ENCODE results near the gene NEURL1B.

NEURL1B gene

DNA sequence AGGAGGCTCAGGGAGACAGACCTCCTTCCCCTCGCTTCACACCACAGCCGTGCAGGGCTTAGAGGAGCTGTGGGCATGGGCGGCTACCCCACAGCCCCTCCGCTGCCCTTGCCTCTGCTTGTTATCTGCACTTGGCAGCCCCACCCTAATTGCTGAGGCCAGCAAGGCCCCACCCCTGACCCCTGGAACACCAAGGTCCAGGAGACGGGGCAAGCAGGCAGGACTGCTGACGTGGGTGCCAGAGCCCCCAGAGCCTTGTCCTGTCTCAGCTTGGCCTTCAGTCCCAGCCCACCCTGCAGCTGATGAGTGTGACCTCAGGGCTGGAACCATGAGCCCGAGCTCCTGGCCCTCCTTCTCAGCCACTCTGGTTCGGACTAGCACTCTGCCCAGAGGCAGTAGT, 29.1 kb upstream of the NEURL1B start:
- no peak for DNase-seq

DNA sequence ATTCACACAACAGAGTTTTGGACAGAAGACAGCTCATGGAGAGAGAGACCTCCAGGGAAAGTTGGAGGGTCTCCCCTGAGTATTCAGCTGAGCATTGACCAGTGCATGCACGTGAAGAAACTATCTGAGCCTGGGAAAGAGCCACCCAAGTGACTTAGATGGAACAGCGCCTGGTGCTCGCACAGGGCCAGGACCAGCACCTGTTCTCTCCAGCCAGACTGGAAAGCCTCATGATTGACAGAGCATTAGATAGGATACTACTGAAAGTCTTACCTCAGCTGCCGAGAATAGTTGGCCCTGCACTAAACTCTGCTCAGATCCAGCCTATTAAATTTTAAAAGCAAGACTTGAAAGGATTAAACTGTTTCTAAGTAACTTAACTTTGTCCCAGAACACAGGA, 28.3 kb upstream of the NEURL1B start:
- DNase-seq = no peak

DNA sequence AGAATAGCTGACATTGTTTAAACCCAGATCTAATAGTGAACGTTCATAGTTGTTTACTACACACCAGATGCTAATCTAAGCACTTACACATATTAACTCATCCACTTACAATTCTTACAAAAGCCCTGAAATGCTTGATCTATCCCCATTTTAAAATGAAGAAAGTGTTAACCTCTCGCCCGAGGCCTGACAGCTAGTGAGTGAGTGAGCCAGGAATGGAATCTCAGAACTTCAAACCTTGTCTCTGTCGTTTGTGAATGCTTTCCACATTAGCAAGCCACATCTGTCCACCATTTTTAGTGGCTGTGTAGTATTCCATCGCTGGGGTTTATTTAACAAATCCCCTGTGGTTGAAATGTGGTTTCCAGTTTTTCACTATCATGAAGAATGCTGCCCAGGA, 24.9 kb upstream of the NEURL1B start:
- DNase-seq = no peak

DNA sequence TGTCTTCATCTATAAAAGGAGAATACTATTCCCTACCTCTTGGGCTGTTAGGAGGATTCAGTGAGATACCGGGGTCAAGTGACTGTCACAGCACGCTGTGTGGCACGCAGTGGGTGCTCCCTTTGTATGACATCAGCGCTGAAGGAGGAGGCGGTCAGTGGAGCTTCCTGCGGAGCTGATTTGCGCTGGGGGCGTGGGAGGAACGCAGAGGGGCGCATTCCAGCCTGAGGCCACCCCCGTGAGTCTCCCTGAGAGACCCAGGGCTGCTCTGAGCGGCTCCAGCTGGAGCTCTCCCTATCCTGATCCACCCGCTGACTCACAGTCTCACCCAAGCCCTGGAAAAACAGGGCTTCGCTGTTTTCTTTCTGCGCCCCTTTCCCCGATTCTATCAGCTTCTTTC, 24.3 kb upstream of the NEURL1B start:
- no peak for DNase-seq

DNA sequence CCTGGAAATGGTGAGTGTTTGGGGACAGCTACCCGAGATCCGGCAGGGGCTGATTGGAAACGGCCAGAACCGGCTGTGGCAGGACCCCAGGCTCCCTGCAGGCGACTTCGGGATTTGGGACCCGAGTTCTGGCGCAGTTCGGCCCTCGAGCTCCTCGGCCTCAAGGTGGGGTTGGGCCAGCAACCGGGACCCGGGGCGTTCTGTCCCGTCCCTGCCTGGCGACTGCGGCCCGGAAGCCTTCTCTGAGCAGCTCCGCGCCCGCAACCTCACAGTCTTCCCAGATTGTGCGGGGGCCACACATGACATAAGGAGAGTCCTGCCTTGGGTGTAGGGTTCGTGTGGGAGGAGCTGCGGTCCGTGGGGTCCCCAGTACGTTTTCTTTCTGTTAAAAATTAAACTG, 23.2 kb upstream of the NEURL1B start:
- DNase-seq = no peak

DNA sequence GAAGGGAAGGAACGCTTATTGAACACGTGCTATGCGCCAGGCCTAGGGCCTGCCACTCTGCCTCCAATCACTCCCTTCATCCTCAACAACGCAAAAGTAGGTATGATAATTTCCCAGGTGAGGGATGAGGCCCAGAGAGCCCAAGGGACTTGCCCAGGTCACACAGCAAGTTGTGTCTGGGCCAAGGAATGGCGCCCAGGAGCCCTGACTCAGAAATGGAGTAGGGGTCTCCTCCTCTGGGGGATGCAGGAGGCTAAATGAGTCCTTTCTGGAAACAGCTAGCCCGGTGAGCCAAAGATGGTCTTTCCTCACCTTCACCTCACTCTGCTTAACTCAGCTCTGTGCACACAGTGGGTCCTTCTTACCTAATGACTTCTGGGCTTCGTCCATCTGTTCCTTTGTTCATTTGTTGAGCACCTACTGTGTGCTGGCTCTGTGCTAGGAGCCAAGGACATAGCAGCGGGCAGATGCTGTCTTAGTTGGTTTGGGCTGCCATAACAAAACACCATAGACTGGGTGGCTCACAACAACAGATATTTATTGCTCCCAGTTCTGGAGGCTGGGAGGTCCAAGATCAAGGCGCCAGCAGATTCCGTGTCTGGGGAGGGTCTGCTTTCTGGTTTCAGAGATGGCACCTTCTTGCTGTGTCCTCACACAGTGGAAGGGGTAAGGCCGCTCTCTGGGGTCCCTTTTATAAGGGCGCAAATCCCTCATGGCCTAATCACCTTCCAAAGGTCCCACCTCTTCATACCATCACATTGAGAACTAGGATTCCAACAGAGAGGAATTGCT, 22.3 kb upstream of the NEURL1B start:
- DNase-seq = no peak

DNA sequence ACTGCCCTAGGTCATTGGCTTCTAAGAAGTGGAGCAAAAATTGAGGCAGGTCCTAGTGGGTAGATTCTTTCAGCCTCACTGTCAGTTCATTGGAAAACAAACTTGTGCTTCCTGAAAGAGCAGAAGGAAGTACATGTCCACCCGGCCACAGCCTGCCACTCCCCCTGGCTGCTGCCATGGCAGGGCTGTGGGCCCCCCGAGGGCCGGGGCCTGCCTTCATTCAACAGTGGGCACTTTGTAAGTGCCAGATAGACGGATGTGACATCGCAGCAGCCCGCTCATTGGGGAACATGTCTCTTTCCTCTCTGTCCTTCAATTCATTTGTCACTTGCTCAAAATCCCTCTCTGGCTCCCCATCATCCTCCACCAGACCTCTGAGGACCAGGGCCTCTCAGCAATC, 20.6 kb upstream of the NEURL1B start:
- DNase-seq = no peak

DNA sequence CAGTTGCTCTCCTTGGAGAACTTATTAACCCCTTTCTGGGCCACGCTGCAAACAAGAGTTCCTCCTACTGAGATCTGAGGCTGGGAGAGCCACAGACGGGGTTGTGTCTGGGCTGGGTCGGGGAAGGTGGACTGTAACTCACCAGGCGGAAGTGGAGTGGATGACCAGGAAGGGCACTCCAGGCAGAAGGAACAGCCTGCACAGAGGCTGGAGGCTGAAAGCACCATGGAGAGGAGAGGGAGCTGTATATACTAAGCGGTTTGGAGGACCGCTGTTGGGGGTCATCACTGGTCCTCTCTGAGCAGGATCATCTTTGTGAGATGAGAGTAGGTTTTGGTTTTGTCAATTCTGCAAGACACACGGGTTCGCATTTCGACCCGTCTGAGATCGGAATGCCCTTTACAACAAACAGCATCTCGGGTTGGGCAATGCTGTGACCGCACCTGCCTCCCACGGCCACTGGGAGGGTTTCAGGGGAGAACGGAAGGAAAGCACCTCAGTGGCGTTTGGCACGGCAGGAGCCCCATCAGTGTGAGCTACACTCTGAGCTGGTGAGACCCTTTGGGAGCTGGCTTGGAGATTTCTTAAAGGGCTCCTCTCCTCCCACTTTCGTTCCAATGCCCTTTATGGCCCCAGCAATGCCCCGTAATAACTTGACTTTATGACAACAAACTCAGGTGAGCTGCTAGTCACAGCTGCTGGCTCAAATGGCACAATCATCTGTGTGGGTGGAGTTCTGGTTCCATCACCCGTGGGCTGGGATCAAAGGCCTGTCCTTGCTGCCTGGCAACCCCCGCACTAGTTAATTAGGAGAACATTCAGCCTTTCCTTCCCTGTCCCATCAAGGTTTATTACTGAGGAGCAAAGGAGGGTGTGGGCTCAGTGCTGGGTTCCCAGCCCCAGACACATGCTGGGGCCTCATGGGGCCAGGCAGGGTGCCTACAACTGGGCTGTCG, 18.7 kb upstream of the NEURL1B start:
- DNase-seq = no peak

DNA sequence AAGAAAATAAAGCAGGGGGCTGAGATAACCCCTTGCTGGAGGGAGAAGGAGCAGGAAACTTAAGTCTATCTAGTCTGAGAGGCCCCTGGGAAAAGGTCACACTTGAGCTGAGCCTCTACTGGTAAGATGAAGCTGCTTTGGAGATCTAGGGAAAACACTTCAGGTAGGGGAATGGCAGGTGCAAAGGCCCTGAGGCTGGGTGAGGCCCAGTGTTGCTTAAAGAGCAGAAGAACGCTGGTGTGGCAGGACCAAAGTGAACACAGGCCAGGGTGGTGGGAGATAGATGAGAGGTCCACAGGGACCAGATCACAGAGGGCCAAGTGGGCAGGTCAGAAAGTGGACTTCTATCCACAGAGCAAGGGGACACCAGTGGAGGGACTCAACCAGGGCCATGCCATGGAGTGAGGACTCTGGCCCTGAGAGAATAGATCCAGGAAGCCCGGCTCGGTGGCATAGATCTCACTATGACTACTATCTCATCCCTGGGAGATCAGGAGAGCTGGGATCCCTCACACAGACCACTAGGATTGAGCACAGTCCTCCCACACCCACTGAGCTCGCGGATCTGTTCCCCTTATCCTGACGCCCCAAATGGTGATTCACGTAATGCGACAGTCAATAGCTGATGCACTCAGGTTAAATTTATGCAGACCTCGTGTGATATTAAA, 17.6 kb upstream of the NEURL1B start:
- DNase-seq = no peak

DNA sequence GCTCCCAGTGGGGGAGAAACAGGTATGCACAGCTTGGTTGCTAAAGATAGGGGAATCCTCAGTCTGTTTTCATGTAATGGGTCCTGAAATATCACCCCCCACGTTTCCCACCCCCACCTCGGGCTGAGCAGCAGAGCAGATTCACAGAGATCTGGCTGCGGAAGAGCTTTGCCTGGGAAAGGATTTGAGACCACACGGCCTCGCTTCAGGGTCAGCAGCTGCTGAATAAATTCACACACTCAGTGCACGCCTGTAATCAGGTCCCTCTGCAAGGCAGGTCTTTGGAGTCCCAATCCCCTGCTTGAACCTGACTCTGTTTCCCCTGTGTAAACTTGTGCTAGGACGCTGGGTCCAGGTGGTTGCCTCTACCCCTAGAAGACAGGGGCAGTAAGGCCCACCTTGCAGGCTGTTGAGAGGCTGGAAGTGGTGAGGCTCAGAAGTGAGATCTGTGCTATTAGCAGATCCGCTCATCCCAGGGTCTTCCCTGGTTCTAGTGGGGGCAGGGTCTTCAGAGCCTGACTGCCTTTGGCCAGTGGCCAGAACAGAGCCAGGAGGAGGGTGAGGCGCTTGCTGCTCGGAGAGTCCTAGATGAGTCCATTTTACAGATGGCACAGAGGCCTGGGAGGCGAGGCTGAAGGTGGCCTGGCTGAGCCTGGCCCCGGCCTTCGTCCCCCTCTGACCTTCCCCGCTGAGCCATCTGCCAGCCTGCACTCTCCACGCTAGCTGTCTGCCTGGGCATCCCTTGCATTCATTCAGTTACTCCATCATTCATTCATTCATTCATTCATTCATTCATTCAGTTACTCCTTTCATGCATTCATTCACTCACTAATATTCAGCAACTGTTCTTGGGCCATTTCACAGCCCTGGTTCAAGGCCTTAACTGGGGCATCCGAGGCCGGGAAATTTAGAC, 16.7 kb upstream of the NEURL1B start:
- DNase-seq = no peak

DNA sequence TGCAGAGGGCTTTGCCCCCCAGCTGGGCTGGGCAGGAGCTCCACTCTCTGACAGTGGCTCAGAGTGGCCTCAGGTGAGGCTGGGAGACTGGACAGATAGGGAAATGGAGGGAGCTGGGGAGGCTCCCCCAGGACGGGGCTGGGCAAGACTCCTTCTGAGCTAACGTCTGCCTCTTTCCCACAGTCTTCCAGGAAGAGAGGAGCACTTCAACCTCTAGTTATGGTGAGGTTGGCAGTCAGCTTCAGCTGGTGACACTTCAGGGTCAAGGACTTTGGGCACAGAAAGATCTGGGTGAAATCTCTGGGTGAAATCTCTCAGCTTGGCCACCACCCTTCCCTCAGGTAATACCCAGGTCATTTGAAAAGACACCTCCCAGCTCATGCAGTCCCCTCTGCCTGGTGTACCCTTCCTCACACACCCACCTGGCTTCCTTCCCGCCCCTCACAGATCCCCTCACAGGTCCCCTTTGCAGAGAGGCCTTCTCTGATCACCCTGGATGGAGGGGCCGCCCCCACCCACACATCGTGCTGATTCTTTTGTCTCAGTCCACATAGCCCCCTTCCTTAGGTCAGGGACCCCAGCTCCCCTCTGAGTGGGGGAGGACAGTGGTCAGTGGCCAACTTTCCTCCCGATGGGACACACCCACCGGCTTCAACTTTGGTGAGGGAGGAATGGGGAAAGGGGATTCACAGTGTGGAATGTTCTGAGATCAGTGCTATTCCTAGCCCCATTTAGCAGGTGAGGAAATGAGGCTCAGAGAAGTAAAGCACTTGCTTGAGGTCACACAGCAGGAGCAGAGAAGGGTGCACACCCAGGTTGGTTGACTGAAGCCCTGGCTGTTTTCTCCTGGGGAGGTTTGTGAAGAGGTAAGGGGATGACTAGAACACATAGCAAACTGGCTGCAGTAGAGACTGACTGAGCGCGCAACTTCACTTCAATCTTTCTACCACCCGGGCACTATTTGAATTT, 15.8 kb upstream of the NEURL1B start:
- DNase-seq = no peak

DNA sequence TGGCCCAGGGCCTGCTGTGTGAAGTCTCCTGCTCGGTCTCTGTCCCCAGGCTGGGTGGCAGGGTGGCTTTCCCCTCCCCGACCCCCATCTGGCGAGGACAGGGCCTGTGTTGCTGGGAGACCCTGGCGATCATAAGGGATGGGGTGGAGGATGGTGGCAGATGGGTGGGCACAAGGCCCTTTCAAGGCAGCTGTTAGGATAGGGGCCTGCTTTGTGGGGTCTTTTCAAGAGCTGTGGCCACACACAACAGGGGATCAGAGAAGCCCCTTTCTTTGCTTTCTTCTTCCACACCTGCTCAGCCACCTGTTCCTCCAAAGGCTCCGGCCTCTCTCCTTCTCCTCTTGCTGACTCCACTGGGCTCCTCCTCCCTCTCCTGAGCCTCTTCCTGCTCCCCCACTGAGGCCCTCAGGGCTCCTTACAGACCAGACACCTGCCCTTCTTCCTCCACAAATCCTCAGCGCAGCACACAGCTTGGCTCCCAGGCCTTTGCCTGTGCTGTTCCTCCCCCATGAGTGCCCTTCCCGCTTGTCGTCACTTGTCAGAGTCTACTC, 15.0 kb upstream of the NEURL1B start:
- no peak for DNase-seq

DNA sequence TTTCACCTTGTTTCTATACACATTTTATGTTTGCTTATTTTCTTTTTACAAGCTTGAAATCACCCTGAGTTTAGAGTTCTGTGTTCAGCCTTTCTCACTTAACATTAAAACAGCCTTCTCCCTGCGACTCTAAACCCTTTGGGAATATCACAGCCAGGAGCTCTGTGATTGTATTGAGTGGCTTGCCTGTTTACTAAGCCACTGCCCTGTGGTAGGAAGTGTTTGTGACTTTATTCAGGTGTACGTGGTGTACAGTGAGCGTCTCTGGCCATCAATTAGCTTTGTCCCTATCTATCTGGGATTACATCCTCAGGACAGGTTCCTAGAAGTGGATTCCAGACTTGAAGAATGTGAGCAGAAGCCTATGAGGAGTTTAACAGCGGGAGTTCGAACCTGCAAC, 11.0 kb upstream of the NEURL1B start:
- DNase-seq = no peak

DNA sequence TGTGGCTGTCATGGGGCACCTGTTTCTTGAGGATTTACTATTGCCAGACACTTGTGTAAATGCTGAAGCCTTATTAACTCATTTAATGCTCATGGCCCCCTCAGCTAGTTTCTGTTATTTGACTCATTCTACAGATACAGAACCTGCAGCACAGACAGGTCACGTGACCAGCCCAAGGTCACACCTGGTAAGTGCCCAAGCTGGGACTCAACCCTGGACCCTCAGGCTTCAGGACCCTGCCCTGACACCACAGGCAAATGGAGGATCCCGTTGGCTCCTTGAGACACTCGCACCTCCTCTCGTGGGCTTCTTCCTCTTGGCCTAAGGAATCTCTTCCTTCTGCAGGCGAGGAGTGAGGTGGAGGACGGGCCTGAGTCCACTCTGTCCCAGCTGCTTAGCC, 10.6 kb upstream of the NEURL1B start:
- DNase-seq = no peak

DNA sequence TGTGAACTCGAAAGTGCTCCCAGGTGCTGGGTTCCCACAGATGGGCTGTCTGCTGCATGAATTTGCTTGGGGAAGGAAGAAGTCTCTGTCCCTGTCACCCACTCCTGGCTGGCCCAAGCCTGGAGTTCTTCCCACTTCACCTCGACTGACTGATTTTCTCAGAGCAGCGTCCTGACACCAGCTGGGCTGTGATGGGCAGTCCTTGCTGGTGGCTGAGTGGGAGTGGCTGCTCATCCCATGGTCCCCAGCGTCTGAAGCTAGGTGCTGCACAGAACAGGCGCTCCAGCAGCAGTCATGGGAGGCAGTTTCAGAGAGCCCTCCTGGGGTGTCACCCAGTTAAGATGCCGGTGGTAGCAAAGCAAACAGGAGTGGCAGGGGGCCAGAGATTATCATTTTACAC, 10.1 kb upstream of the NEURL1B start:
- no peak for DNase-seq

DNA sequence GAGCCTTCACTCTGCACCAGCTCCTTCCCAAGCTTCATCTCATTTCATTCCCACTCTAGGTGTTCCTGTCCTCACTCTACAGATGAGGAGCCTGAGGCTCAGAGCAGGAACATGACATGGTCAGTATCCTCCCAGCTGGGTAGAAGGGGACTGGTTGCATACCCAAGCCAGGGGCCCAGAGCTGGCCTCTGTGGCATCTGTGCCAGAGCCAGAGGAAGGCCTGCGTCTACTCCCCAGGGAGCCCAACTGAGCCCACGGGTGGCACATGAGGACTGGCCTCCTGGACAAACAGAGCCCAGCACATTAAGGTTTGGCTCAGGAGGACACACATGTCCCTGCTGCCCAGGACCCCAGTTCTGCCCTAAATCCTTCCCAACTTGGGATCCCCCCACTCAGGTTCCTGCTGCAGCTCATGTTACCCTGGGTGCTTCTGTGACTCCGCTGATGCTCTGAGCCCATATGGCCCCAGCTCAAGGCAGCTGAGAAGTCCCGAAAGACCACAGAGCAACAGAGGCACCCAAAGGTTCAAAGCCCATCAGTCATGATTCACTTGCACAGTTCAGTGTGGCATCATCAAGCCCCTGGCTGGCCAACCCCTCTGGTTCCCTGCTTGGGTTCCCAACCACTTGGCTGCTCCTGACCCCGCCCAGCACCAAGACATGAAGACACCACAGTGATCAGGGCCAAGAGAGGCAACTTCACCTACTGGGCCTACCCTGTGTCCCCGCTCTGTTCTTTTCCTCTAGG, 8.5 kb upstream of the NEURL1B start:
- DNase-seq = no peak

DNA sequence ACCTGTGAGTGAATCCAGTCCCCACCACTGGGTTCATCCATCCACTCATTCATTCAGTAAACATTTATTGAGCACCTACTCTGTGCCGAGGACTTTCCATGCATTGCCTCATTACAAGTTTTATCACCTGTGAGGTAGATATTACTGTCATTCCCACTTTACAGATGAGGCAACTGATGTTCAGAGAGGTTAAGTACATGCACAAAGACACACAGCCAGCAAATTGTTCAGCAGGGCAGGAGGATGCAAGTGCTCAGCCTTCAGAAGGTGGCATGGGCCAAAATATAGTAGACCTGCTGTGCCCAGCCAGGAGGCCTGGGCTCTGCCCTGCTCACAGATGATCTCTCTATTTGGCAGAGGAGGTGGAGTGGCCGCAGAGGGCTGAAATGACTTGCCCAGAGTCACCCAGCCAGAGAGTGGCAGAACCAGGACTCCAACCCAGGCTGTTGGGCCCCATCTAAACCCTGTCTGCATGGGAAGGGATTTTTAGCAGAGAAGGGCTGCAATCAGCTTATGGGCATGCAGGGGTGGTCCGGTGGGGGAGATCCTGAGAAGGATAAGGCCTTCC, 7.6 kb upstream of the NEURL1B start:
- no peak for DNase-seq

DNA sequence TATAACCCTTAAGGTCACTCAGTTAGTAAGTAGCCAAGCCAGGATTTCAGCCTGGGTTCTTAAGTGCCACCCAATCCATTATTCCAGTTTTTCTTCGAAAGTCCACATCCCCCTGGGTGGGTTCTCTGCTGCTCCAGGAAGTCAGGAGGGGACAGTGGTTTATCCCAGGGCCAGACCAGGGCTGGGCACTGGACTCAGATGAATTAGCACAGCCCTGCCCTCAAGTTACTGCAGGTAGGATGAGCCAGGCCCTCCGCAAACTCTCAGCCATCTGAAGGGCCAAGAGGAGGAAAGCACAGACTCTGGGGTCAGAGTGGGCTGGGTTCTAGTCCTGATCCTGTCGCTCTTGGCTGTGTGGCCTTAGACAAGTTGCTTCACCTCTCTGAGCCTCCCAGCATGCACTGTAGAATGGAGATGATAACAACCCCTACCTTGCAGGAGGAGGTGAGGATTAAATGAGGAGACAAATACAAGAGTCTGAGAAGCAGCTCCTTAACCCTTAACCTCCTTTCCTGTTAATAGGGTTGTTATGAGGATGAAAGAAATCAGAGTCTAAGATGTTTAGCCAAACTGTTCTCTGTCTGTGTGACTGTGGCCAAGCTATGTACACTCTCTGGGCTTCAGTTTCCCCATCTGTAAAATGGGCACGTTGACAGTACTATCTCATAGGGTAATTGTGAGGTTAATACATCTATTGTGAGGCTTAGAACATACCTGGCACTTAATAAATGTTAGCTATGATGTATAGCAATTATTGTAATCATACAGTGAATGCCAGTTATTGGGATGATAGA, 6.8 kb upstream of the NEURL1B start:
- DNase-seq = no peak

DNA sequence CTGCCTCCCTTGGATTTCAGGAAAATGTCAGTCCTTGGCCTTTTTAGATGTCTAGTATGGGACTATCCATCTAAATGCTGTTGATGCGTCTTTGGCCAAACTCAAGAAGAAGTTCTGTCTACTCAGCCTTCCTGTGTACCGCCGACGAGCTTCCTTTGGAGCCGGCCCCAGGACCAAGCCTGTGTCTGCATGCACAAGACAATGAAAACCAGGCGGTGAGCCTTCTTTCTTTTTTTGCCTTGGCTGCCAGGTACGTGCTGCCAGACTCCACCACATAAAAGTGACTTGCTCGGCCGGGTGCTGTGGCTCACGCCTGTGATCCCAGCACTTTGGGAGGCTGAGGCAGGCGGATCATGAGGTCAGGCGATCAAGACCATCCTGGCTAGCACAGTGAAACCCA, 6.0 kb upstream of the NEURL1B start:
- no peak for DNase-seq
